GM18873 (cell line): ENCODE measurements around the gene BLVRA.
"Not testable (repeated sequence)": the region's sequence is repeated elsewhere in the genome, so short reads cannot be mapped to it uniquely, and the experiment has no call there.

ENCODE experiments used
- ATAC-seq: cut with Tn5 transposase; IDR thresholded peaks from one replicate; pipeline ENCODE4 v1.9.1; 2021; ENCODE audit warnings: mild to moderate bottlenecking, moderate library complexity, moderate number of reproducible peaks; ENCODE audit not compliant: unreplicated experiment, low FRiP score

Gene BLVRA

DNA sequence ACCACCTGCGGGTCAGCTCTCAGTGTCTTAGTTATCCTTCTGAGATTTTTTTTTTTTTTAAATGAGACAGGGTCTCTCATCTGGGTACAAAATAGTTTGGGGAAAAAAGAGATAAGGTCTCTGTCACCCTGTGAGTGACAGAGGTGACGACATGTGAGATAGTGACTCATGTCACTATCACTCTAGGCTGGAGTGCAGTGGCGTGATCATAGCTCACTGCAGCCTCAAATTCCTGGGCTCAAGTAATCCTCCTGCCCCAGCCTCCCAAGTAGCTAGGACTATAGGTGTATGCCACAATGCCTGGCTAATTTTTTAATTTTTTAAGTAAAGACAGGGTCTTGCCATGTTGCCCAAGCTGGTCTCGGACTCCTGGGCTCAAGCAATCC lies 10.4 kb downstream of the BLVRA start:
- ATAC-seq: no peak

DNA sequence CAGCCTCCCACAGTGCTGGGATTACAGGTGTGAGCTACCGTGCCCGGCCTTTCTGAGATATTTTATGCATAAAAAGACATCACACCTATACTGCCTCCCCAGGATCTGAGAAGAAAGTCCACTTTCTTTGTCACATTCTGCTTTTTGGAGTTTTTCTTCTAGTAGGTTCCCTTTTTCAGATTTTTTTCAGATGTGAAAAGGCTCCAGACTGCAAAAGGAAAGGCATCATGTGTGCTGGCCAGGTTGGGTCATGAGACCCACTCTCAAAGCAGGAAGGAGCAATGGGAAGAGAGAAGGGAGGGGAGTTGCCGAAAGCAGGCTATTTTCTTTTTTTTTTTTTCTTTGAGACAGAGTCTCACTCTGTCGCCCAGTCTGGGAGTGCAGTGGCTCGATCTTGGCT lies 10.8 kb downstream of the BLVRA start:
- no peak for ATAC-seq

DNA sequence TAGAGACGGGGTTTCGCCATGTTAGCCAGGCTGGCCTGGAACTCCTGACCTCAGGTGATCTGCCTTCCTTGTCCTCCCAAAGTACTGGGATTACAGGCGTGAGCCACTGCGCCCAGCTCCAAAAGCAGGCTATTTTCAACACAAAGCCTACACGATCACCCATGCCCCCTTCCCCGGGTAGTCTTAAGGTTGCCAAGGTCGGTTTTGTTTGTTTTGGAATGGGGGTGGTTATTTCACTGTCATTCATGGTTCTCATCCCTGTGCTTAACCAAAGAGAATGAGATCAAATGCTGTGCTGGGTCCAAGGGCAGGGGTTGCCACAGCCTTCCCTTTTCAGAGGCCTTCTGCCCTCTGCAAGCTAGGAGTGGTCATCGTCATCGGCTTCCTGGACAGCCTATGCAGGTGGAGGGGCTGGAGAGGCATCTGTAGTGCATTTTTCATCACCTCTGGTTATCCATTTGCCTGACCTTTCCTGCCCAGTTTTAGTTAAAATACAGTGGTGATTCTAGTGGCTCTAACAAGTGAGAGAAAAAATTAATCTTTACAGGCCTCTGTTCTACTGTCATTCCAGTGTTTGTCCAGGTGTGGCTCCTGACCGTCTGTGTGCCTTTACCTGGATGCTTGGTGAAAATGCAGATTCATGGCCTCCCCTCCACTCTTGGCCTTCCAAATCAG lies 11.4 kb downstream of the BLVRA start:
- ATAC-seq: no peak

DNA sequence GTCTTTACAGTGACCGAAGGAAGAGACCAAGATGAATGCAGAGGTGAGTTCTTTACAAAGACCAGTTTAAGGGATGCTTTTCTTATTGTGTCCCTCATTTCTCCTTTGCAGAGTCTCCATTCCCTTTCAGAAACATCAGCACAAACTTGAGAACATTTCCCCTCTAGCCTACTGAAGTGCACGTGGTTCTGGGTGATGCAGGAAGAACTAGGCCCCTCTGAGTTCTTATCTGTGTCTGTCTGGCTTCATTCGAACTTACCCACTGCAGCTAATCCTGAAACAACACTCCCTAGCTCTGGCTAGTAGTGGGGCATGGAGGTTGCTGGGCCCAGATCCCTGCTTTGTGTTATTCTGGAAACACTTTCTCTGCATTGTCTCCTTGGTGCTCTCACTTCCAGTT lies 12.6 kb downstream of the BLVRA start:
- no peak for ATAC-seq

GRCh38 chr7:43771573-43771972 lies 13.1 kb downstream of the BLVRA start:
- ATAC-seq: no peak

DNA sequence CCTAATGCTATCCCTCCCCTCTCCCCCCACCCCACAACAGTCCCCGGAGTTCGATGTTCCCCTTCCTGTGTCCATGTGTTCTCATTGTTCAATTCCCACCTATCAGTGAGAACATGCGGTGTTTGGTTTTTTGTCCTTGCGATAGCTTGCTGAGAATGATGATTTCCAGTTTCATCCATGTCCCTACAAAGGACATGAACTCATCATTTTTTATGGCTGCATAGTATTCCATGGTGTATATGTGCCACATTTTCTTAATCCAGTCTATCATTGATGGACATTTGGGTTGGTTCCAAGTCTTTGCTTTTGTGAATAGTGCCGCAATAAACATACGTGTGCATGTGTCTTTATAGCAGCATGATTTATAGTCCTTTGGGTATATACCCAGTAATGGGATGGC lies 14.8 kb downstream of the BLVRA start:
- ATAC-seq: not testable (repeated sequence)

- not testable (repeated sequence) for ATAC-seq
Measured at GRCh38 chr7:43775255-43775654, 16.8 kb downstream of the BLVRA start.

DNA sequence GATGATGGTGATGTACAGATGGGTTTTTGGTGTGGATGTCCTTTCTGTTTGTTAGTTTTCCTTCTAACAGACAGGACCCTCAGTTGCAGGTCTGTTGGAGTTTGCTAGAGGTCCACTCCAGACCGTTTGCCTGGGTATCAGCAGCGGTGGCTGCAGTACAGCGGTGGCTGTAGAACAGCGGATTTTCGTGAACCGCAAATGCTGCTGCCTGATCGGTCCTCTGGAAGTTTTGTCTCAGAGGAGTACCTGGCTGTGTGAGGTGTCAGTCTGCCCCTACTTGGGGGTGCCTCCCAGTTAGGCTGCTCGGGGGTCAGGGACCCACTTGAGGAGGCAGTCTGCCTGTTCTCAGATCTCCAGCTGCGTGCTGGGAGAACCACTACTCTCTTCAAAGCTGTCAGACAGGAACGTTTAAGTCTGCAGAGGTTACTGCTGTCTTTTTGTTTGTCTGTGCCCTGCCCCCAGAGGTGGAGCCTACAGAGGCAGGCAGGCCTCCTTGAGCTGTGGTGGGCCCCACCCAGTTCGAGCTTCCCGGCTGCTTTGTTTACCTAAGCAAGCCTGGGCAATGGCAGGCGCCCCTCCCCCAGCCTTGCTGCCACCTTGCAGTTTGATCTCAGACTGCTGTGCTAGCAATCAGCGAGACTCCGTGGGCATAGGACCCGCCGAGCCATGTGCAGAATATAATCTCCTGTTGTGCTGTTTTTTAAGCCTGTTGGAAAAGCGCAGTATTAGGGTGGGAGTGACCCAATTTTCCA lies 20.0 kb downstream of the BLVRA start:
- not testable (repeated sequence) for ATAC-seq

DNA sequence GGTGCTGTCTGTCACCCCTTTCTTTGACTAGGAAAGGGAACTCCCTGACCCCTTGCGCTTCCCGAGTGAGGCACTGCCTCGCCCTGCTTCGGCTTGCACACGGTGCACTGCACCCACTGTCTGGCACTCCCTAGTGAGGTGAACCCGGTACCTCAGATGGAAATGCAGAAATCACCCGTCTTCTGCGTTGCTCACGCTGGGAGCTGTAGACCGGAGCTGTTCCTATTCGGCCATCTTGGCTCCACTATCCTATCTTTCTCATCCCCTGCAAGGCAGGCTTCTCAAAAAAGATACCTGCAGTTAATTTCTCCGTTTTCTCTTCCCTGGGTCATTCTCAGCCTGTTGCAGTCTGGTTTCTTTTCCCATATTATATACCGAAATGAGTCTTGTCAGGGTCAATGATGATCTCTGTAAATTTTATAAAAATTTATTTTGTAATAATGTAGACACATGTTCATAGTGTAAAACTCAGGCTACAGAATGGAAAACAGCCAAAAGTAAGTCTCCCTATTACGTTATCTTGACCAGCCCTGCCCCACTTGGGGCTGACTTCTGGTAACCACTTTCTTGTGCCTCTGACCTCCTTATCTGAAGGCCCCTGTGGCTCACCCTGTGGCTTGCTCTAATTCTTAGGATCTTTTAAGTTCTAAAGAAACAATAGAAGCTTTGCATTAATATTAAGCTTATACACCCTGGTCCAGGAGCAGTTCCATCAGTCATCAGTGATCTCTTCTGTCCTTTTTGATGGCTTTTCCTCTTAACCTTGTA lies 20.7 kb downstream of the BLVRA start:
- ATAC-seq: no peak

DNA sequence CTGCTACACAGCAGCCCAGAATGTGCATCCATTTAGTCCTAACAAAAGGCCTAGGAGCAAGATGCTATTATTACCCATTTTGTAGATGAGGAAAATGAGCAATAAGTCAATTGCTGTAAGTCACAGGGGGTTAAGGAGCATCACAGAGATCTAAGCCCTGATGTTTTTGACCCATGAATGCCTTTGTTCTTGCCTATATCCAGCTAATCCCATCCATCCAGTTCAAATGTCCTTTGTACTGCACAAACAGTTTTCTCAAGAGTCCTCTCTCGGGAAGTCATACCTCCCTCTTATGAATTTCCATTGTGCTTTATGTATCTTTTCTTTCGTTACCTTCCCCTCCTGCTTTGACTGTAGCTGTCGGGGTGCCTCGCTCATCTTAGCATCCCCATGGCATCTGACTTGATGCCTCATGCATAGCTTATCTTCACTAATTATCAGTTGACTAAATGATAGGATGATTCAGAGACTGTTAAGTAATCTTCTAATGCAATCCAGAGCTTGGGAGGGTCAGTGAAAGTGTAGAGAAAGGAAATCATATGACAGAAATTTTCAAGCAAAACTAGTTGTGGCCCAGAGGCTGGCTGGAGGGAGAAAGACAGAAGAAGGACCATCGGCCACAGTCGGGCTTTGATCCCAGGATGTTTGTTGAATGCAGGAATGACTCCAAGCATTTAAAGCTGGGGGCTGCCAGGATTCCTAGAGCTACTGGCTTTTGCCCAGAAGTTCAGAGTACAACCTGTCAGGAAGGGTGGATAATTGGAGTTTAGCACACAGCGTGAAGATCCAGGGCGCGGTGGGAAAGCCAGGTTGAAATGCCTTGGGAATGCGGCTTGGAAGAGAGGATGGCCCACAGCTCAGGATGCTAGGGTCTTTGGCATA lies 23.5 kb downstream of the BLVRA start:
- ATAC-seq: no peak

GRCh38 chr7:43782768-43783555 lies 24.5 kb downstream of the BLVRA start:
- no peak for ATAC-seq

GRCh38 chr7:43784030-43784584 lies 25.6 kb downstream of the BLVRA start:
- ATAC-seq: no peak

- peak; percentile 92 for ATAC-seq
Measured at GRCh38 chr7:43784585-43785087, 26.2 kb downstream of the BLVRA start.

- ATAC-seq: no peak
Measured at GRCh38 chr7:43785420-43785819, 26.9 kb downstream of the BLVRA start.

DNA sequence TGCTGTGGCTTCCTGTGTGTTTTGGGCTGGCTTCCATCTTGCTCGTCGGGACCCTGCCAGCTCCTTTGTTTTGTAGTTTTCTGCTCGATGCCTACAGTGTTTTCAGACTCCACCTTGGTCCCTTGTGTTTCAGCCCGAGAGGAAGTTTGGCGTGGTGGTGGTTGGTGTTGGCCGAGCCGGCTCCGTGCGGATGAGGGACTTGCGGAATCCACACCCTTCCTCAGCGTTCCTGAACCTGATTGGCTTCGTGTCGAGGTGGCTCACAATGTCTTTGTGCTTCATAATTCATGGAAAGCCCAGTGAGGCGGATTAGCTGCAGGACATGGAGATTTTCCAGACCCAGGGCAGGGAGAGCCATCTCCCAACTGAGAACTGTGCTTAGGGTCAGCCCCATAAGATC lies 29.3 kb downstream of the BLVRA start:
- no peak for ATAC-seq

DNA sequence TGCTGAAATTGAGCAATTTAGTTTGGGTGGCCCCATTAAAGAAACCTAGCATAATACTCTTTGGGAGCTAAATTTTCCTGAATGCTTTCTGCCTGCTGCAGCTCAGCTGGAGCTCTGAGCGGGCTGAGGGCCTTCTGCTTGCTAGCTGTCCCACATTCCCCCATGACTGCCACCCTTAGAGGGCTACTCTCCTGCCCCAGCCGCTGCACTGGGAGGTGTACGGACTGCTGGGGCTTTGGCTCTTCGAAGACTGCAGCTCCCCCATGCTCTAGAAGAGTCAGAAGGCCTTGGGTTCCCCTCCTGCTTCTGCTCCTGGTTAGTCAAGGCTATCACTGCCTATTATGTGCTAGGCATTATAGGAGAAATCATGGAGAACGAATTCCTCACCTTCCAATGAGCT lies 31.5 kb downstream of the BLVRA start:
- no peak for ATAC-seq

- no peak for ATAC-seq
Measured at GRCh38 chr7:43790834-43791233, 32.4 kb downstream of the BLVRA start.

DNA sequence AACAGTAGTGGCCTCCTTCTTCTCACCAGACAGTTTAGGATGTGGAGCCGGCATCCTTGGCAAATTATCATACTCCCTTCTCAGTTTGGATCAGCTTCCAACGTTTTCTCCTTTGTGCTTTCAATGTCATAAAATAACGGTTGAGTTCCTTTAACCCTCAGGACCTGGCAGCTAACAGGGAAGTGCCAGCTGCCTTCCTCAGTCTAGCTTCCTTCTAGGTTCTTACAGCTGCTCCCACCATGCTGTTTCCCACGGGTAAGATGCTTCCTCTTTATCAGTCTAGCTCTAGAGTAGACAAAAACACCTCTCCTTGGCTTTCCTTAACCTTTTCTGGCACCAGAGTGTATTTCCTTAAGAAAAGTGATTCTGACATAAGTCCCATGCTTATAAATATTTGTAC lies 33.2 kb downstream of the BLVRA start:
- no peak for ATAC-seq

DNA sequence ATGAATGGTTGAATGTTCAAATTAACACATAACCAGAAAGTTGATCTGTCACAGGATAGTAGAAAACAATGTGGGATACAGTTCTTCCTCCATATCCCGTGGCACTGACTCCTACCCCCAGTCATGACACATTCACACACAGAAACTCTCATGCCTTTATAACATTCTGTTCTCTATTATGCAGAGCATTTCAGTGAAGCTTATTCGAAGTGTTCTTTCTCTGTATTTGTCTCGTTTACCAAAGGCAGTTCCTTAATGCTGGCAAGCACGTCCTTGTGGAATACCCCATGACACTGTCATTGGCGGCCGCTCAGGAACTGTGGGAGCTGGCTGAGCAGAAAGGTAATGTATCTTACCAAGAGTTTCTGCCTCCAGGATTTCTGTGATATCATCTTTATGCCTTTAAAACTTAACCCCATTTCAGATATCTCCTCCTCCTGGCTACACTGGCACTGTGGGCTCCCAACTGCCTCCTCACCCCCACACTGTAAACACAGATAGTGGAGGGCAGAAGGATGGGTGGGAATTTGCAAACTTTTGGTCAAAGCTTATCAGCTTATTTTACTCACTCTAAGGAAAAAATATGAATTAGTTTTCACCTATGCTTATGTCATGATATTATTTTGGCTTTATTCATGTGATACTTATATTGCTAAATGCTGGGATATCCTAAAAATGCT lies 34.1 kb downstream of the BLVRA start:
- ATAC-seq: no peak
